ENCODE results near the gene SLC27A6.

GRCh38 chr5:129080766-129081165, 115.5 kb downstream of the SLC27A6 start:
- no peak for TF ChIP-seq CTCF (IDR thresholded peaks at IDR 0.05)
- TF ChIP-seq EZH2 (IDR thresholded peaks at IDR 0.05), result no peak
- TF ChIP-seq EZH2phosphoT487 (IDR thresholded peaks at IDR 0.05), result no peak
